SKM-1 (cell line): ENCODE measurements around the gene OGFR.

Source experiments
- DNase-seq: peaks from one replicate; lab custom pipeline; 2025; ENCODE audit not compliant: unreplicated experiment; lab: John Stamatoyannopoulos, UW

OGFR gene

GRCh38 chr20:62858058-62858830, 53.6 kb downstream of the OGFR start:
- DNase-seq = no peak

GRCh38 chr20:62859721-62860120, 55.1 kb downstream of the OGFR start:
- DNase-seq = no peak

- no peak for DNase-seq
These were observed 55.8 kb downstream of the OGFR start for GRCh38 chr20:62860391-62860923.

GRCh38 chr20:62860924-62861691, 56.5 kb downstream of the OGFR start:
- DNase-seq = no peak

GRCh38 chr20:62861726-62862336, 57.2 kb downstream of the OGFR start, which contains the start of gene TCFL5:
Gene TCFL5, minus strand, starts transcription at chr20:62861822. Its CDS starts 152 bp downstream, at chr20:62861670.
- DNase-seq = peak; percentile 60
